IMR-90 (cell line): ENCODE results near the gene CLEC6A.

Experiments used
- CTCF ChIP-seq: conservative IDR thresholded peaks from 2 replicates; pipeline ENCODE4 v1.5.1; 2012; ENCODE audit warnings: mild to moderate bottlenecking, low read depth, low read length, improper control_type of control experiment
- MAZ ChIP-seq: IDR thresholded peaks from 2 replicates; pipeline ENCODE4 v1.6.1; 2012; ENCODE audit warnings: low read depth, mild to moderate bottlenecking, low read length, improper control_type of control experiment, moderate library complexity, borderline replicate concordance
- POLR2A ChIP-seq: IDR thresholded peaks from 2 replicates; pipeline ENCODE4 v1.6.1; 2012; ENCODE audit warnings: mild to moderate bottlenecking, low read depth, low read length
- RCOR1 ChIP-seq: IDR thresholded peaks from 2 replicates; pipeline ENCODE4 v1.6.1; 2012; ENCODE audit warnings: mild to moderate bottlenecking, low read length, improper control_type of control experiment; ENCODE audit not compliant: insufficient replicate concordance

- TF ChIP-seq MAZ, result no peak
- no peak for TF ChIP-seq CTCF
- no peak for TF ChIP-seq RCOR1
- no peak for TF ChIP-seq POLR2A
These were observed 37.3 kb downstream of the CLEC6A start for GRCh38 chr12:8493084-8493483.
